WTC11 (cell line): ENCODE data around the gene WDFY4. TPM values are rescaled to one million over a fixed set of nuclear protein-coding genes. Genes with fewer than 3 reads are reported as not detected.

Experiments used
- ATAC-seq: fragments of 200-7000 bp; cut with Tn5 transposase; 2 replicates; pipeline ENCODE4 v1.10.0; 2021; ENCODE audit warnings: mild to moderate bottlenecking, moderate library complexity
- CTCF ChIA-PET: fragments of 300-600 bp; sonication (Branson Sonifier 250); formaldehyde crosslinking; loops from one replicate; lab custom pipeline; 2021; ENCODE audit warnings: antibody characterized with exemption; lab: Charles Lee
- POLR2A ChIA-PET: fragments of 350-600 bp; sonication (Branson Sonifier 250); formaldehyde crosslinking; loops from one replicate; lab custom pipeline; 2021; ENCODE audit warnings: antibody characterized with exemption; lab: Charles Lee
- DNase-seq: peaks from one replicate; pipeline ENCODE4 v3.0.0; 2021; ENCODE audit warnings: low spot score
- H3K27ac Mint-ChIP-seq: 2 replicates; pipeline ENCODE4 v1.8.0; 2021; ENCODE audit warnings: mixed read lengths
- H3K27me3 Mint-ChIP-seq: 2 replicates; pipeline ENCODE4 v1.8.0; 2021; ENCODE audit warnings: low read depth, mild to moderate bottlenecking, moderate library complexity, mixed read lengths
- H3K36me3 Mint-ChIP-seq: 2 replicates; pipeline ENCODE4 v1.8.0; 2021; ENCODE audit warnings: mixed read lengths
- H3K4me1 Mint-ChIP-seq: 2 replicates; pipeline ENCODE4 v1.8.0; 2022; ENCODE audit warnings: mixed read lengths
- H3K4me3 Mint-ChIP-seq: 2 replicates; pipeline ENCODE4 v1.8.0; 2021; ENCODE audit warnings: mild to moderate bottlenecking, moderate library complexity, mixed read lengths
- H3K9me3 Mint-ChIP-seq: 2 replicates; pipeline ENCODE4 v1.8.0; 2021; ENCODE audit warnings: mixed read lengths
- AFF4 ChIP-seq: sonication (generic); formaldehyde crosslinking; IDR thresholded peaks from 2 replicates; pipeline ENCODE4 v1.8.1; 2023; ENCODE audit warnings: mild to moderate bottlenecking, missing genetic modification reagents, borderline replicate concordance
- CDX4 ChIP-seq: fragments of 250-450 bp; sonication (Bioruptor Pico); IDR thresholded peaks from 2 replicates; pipeline ENCODE4 v1.9.0; 2021; ENCODE audit warnings: moderate library complexity, mild to moderate bottlenecking, inconsistent platforms, borderline replicate concordance
- CREB1 ChIP-seq: sonication (generic); formaldehyde crosslinking; IDR thresholded peaks from 2 replicates; pipeline ENCODE4 v1.8.0; 2023; ENCODE audit warnings: mild to moderate bottlenecking, missing genetic modification reagents
- E2F1 ChIP-seq: sonication (generic); formaldehyde crosslinking; IDR thresholded peaks from 2 replicates; pipeline ENCODE4 v1.8.0; 2022; ENCODE audit warnings: mild to moderate bottlenecking, missing genetic modification reagents
- ELF4 ChIP-seq: sonication (generic); formaldehyde crosslinking; IDR thresholded peaks from 2 replicates; pipeline ENCODE4 v1.8.1; 2022; ENCODE audit warnings: low read depth, mild to moderate bottlenecking, moderate library complexity, missing genetic modification reagents
- ESRRA ChIP-seq: sonication (generic); formaldehyde crosslinking; IDR thresholded peaks from 2 replicates; pipeline ENCODE4 v1.8.1; 2022; ENCODE audit warnings: mild to moderate bottlenecking, missing genetic modification reagents, borderline replicate concordance
- GABPB1 ChIP-seq: sonication (generic); formaldehyde crosslinking; IDR thresholded peaks from 2 replicates; pipeline ENCODE4 v1.8.1; 2023; ENCODE audit warnings: mild to moderate bottlenecking, missing genetic modification reagents
- JUN ChIP-seq: sonication (generic); formaldehyde crosslinking; IDR thresholded peaks from 2 replicates; pipeline ENCODE4 v1.8.0; 2023; ENCODE audit warnings: mild to moderate bottlenecking, missing genetic modification reagents
- MXD4 ChIP-seq: fragments of 250-450 bp; sonication (Bioruptor Pico); IDR thresholded peaks from 2 replicates; pipeline ENCODE4 v1.8.0; 2021; ENCODE audit warnings: mild to moderate bottlenecking, moderate library complexity, borderline replicate concordance
- NFE2L1 ChIP-seq: sonication (generic); formaldehyde crosslinking; IDR thresholded peaks from 2 replicates; pipeline ENCODE4 v1.8.1; 2023; ENCODE audit warnings: missing genetic modification reagents
- NR2C2 ChIP-seq: sonication (generic); formaldehyde crosslinking; IDR thresholded peaks from 2 replicates; pipeline ENCODE4 v1.8.0; 2022; ENCODE audit warnings: mild to moderate bottlenecking, missing genetic modification reagents
- NR3C1 ChIP-seq: sonication (generic); formaldehyde crosslinking; conservative IDR thresholded peaks from 2 replicates; pipeline ENCODE4 v1.8.1; 2023; ENCODE audit warnings: low read depth, mild to moderate bottlenecking, missing genetic modification reagents
- PREB ChIP-seq: sonication (generic); formaldehyde crosslinking; IDR thresholded peaks from 2 replicates; pipeline ENCODE4 v1.8.1; 2022; ENCODE audit warnings: mild to moderate bottlenecking, missing genetic modification reagents, moderate library complexity, borderline replicate concordance
- PRRX2 ChIP-seq: fragments of 250-450 bp; sonication (Bioruptor Pico); IDR thresholded peaks from 2 replicates; pipeline ENCODE4 v1.8.0; 2021; ENCODE audit warnings: mild to moderate bottlenecking
- TEAD1 ChIP-seq: sonication (generic); formaldehyde crosslinking; IDR thresholded peaks from 2 replicates; pipeline ENCODE4 v1.8.0; 2022; ENCODE audit warnings: mild to moderate bottlenecking, missing genetic modification reagents
- USF2 ChIP-seq: sonication (generic); formaldehyde crosslinking; IDR thresholded peaks from 2 replicates; pipeline ENCODE4 v1.8.1; 2023; ENCODE audit warnings: mild to moderate bottlenecking, missing genetic modification reagents, moderate library complexity
- ZBTB21 ChIP-seq: sonication (generic); formaldehyde crosslinking; IDR thresholded peaks from 2 replicates; pipeline ENCODE4 v1.8.1; 2023; ENCODE audit warnings: mild to moderate bottlenecking, missing genetic modification reagents, borderline replicate concordance
- ZNF317 ChIP-seq: sonication (generic); formaldehyde crosslinking; IDR thresholded peaks from 2 replicates; pipeline ENCODE4 v1.8.1; 2023; ENCODE audit warnings: low read depth, mild to moderate bottlenecking, moderate library complexity, missing genetic modification reagents, borderline replicate concordance
- ZNF512 ChIP-seq: sonication (generic); formaldehyde crosslinking; IDR thresholded peaks from 2 replicates; pipeline ENCODE4 v1.8.1; 2022; ENCODE audit warnings: missing genetic modification reagents, borderline replicate concordance
- total RNA-seq: library from RNA; stranded (reverse); gene quantifications from 3 replicates; pipeline ENCODE4 v1.2.3, GENCODE V29; 2021

The WDFY4 gene
- total RNA-seq, 1 experiment from 2014 or later: 0.13 TPM

- TF ChIP-seq PREB (CRISPR knock-in tag) (no peak), TEAD1 (CRISPR knock-in tag) (no peak), AFF4 (no peak), PRRX2 (no peak), JUN (CRISPR knock-in tag) (no peak), NR3C1 (CRISPR knock-in tag) (no peak), GABPB1 (CRISPR knock-in tag) (no peak)
- ChIA-PET CTCF (no interaction called here), POLR2A (no interaction called here)
- H3K4me3 Mint-ChIP-seq: no peak overlapping the region
- H3K27me3 Mint-ChIP-seq: no peaks in the 10 kb centered on the region
- H3K4me1 Mint-ChIP-seq: peaks cover 9% of the 10 kb centered on the region
- DNase-seq: no peak
- H3K9me3 Mint-ChIP-seq: no peaks in the 10 kb centered on the region
- H3K36me3 Mint-ChIP-seq: no peaks in the 10 kb centered on the region
- ATAC-seq: no peak
- H3K27ac Mint-ChIP-seq: no peak overlapping the region
Measured at GRCh38 chr10:48926764-48927540, 242.3 kb downstream of the WDFY4 start.

- DNase-seq: no peak
- POLR2A ChIA-PET: no interaction called here
- H3K4me3 Mint-ChIP-seq: no peak overlapping the region
- TF ChIP-seq ZNF512 (CRISPR knock-in tag): no peak
- TF ChIP-seq CREB1 (CRISPR knock-in tag): no peak
- TF ChIP-seq ELF4 (CRISPR knock-in tag): no peak
- TF ChIP-seq NFE2L1: no peak
- no peak for TF ChIP-seq MXD4
- TF ChIP-seq NR2C2 (CRISPR knock-in tag): no peak
- no peak for TF ChIP-seq ZBTB21 (CRISPR knock-in tag)
- TF ChIP-seq ZNF317 (CRISPR knock-in tag): no peak
- TF ChIP-seq USF2: no peak
- TF ChIP-seq CDX4: no peak
- TF ChIP-seq NR3C1 (CRISPR knock-in tag): no peak
- TF ChIP-seq AFF4: no peak
- TF ChIP-seq E2F1 (CRISPR knock-in tag): no peak
- TF ChIP-seq ESRRA (CRISPR knock-in tag): no peak
Measured at GRCh38 chr10:48929413-48929990, 244.8 kb downstream of the WDFY4 start.

More at GRCh38 chr10:48929413-48929990, 244.8 kb downstream of the WDFY4 start:
- H3K27ac Mint-ChIP-seq: no peak overlapping the region
- H3K9me3 Mint-ChIP-seq: no peaks in the 10 kb centered on the region
- H3K4me1 Mint-ChIP-seq: peaks cover 9% of the 10 kb centered on the region
- no peak for ATAC-seq
- H3K36me3 Mint-ChIP-seq: no peaks in the 10 kb centered on the region
- peaks cover 5% of the 10 kb centered on the region; the same call in 1 of the 2 replicates for H3K27me3 Mint-ChIP-seq
- CTCF ChIA-PET: no interaction called here
